GM13976 (cell line): ENCODE measurements around the gene DCAF4L1.

Experiments used
- DNase-seq: peaks from one replicate; pipeline ENCODE4 v3.0.0; 2012; ENCODE audit warnings: low spot score
- CTCF ChIP-seq: IDR thresholded peaks from 2 replicates; pipeline ENCODE4 v1.5.1; 2012; ENCODE audit warnings: borderline replicate concordance, mild to moderate bottlenecking; ENCODE audit not compliant: insufficient read depth; ENCODE audit errors: extremely low read depth, missing control alignments, control extremely low read depth
- in situ Hi-C: fragments of 300-500 bp; cut with MboI; formaldehyde crosslinking; loops from one replicate; pipeline ENCODE4 v1.12.0; 2022; ENCODE audit warnings: low sequenced_read_pairs, mixed read lengths, inconsistent platforms; ENCODE audit not compliant: unreplicated experiment

The DCAF4L1 gene

DNA sequence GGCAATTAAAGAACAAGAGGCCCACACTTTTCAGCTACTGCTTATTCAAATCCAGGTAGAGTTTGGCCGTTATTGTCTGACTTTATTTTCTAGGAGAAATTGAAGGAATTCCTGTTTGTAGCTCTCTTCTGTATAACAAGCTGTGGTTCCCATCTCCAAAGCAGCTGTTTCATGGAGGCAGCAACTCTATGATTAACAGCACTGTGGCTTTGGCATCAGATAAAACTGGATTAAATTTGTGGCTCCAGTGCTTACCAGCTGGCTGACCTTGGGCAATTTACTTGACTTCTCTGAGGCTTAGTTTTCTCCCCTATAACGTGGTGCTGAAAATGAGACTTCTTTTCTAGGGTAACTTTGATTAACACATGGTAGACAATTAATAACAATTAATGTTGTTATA is 36.9 kb downstream of the DCAF4L1 start:
- in situ Hi-C loops: no loop called here
- TF ChIP-seq CTCF: no peak
- no peak for DNase-seq
